ENCODE measurements around the gene PRRG1. TPM values are rescaled to one million over a fixed set of nuclear protein-coding genes. Genes with fewer than 3 reads are reported as not detected.
A peak's percentile ranks its signal among the peaks of the same experiment; 100 is the strongest.

Gene PRRG1
- total RNA-seq, 2 experiments from 2014 or later: not detected

DNA sequence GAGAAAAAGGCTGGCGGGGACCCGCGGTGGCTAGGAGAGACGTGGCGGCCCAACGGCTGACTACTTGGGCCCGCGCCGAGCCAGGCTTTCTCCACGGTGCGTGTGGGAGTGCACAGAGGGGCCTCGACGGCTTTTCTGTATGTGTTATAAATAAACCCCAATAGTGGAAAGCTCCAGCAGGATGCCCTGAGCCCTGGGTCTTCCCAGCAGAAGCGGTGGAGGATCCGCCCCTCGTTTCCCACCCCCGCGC lies 268 bp upstream of the PRRG1 start:
- H3K4me3 ChIP-seq (ENCODE audit: low read length): no peak overlapping the region
- DNase-seq (peak in 1 of 14 experiments; percentile 0), ATAC-seq (ENCODE audit: poor library complexity) (no peak)
- TF ChIP-seq, protein P1, sequence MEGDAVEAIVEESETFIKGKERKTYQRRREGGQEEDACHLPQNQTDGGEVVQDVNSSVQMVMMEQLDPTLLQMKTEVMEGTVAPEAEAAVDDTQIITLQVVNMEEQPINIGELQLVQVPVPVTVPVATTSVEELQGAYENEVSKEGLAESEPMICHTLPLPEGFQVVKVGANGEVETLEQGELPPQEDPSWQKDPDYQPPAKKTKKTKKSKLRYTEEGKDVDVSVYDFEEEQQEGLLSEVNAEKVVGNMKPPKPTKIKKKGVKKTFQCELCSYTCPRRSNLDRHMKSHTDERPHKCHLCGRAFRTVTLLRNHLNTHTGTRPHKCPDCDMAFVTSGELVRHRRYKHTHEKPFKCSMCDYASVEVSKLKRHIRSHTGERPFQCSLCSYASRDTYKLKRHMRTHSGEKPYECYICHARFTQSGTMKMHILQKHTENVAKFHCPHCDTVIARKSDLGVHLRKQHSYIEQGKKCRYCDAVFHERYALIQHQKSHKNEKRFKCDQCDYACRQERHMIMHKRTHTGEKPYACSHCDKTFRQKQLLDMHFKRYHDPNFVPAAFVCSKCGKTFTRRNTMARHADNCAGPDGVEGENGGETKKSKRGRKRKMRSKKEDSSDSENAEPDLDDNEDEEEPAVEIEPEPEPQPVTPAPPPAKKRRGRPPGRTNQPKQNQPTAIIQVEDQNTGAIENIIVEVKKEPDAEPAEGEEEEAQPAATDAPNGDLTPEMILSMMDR (IDR thresholded peaks at IDR 0.05): no peak
- peaks cover 0 to 6% of the 10 kb centered on the region in 2 experiments for H3K9me3 ChIP-seq (ENCODE audit: control insufficient read depth in 1 of 2, insufficient read depth in 1 of 2, low read length in 2 of 2)
- Mint-ChIP-seq H3K9me3 (no peaks in the 10 kb centered on the region), H3K36me3 (ENCODE audit: low read depth) (no peaks in the 10 kb centered on the region), H3K27ac (no peak overlapping the region), H3K4me3 (peak overlapping the region; percentile 69), H3K27me3 (peaks cover 54% of the 10 kb centered on the region), H3K4me1 (ENCODE audit: low read depth) (peaks cover 5% of the 10 kb centered on the region)
- H3K4me1 ChIP-seq (ENCODE audit: insufficient read depth, low read length): peaks cover 6% of the 10 kb centered on the region
- H3K27me3 ChIP-seq (ENCODE audit: control insufficient read depth in 1 of 2, insufficient read depth in 2 of 2, low read length in 2 of 2): peaks cover 6 to 9% of the 10 kb centered on the region in 2 experiments
- intact Hi-C loops (cut with DNase I, micrococcal nuclease): no loop called here
- no peak overlapping the region for H3K27ac ChIP-seq (ENCODE audit: low read depth in 1 of 2, low read length in 2 of 2)
- H3K36me3 ChIP-seq (ENCODE audit: insufficient read depth, low read length): no peaks in the 10 kb centered on the region
- ChIA-PET POLR2A (no interaction called here), CTCF (no interaction called here)

DNA sequence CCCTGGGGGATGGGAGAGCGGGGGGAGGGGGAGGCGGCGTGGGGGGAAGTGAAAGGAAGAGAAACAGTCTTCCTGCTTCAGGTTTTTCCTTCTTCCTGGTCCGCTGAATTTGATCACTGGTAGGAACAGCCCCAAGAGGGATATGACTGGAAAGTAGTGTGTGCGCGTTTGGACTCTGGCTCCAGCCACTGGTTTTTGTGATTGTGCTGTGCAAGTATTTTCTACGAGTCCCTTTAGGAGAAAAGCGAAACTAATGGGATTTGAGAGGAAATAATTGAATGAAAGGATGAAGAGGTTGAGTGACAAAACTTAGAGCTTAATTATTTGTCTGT lies 836 bp downstream of the PRRG1 start:
- TF ChIP-seq, protein P1 (IDR thresholded peaks at IDR 0.05): no peak
- ATAC-seq (ENCODE audit: poor library complexity) (no peak), DNase-seq (no peak)
- intact Hi-C loops (cut with DNase I, micrococcal nuclease): no loop called here
- Histone ChIP-seq H3K27ac (ENCODE audit: low read depth in 1 of 2, low read length in 2 of 2) (no peak overlapping the region), H3K27me3 (ENCODE audit: control insufficient read depth in 1 of 2, insufficient read depth in 2 of 2, low read length in 2 of 2) (peaks cover 6 to 9% of the 10 kb centered on the region in 2 experiments), H3K36me3 (ENCODE audit: insufficient read depth, low read length) (no peaks in the 10 kb centered on the region), H3K4me1 (ENCODE audit: insufficient read depth, low read length) (peaks cover 6% of the 10 kb centered on the region), H3K9me3 (ENCODE audit: control insufficient read depth in 1 of 2, insufficient read depth in 1 of 2, low read length in 2 of 2) (peaks cover 0 to 6% of the 10 kb centered on the region in 2 experiments), H3K4me3 (ENCODE audit: low read length) (no peak overlapping the region)
- no peaks in the 10 kb centered on the region for H3K9me3 Mint-ChIP-seq
- CTCF ChIA-PET: no interaction called here
- H3K27ac Mint-ChIP-seq: no peak overlapping the region
- peaks cover 51% of the 10 kb centered on the region for H3K27me3 Mint-ChIP-seq
- POLR2A ChIA-PET: no interaction called here
- no peaks in the 10 kb centered on the region for H3K36me3 Mint-ChIP-seq (ENCODE audit: low read depth)
- H3K4me3 Mint-ChIP-seq: no peak overlapping the region
- peaks cover 5% of the 10 kb centered on the region for H3K4me1 Mint-ChIP-seq (ENCODE audit: low read depth)

GRCh38 chrX:37353646-37354045 lies 4.5 kb downstream of the PRRG1 start:
- DNase-seq: no peak
- no peak overlapping the region for H3K4me3 Mint-ChIP-seq
- TF ChIP-seq, protein P1 (IDR thresholded peaks at IDR 0.05): no peak

More at GRCh38 chrX:37353646-37354045, 4.5 kb downstream of the PRRG1 start:
- no peak overlapping the region for H3K4me3 ChIP-seq (ENCODE audit: low read length)
- H3K9me3 ChIP-seq (ENCODE audit: control insufficient read depth in 1 of 2, insufficient read depth in 1 of 2, low read length in 2 of 2): peaks cover 0 to 6% of the 10 kb centered on the region in 2 experiments
- H3K4me1 ChIP-seq (ENCODE audit: insufficient read depth, low read length): peaks cover 6% of the 10 kb centered on the region
- intact Hi-C loops (cut with DNase I, micrococcal nuclease): no loop called here
- peaks cover 28% of the 10 kb centered on the region for H3K27me3 Mint-ChIP-seq
- peaks cover 4% of the 10 kb centered on the region in 2 experiments for H3K27me3 ChIP-seq (ENCODE audit: control insufficient read depth in 1 of 2, insufficient read depth in 2 of 2, low read length in 2 of 2)
- ChIA-PET CTCF (no interaction called here), POLR2A (no interaction called here)
- peaks cover 5% of the 10 kb centered on the region for H3K4me1 Mint-ChIP-seq (ENCODE audit: low read depth)
- no peaks in the 10 kb centered on the region for H3K9me3 Mint-ChIP-seq
- no peak for ATAC-seq (ENCODE audit: poor library complexity)
- no peak overlapping the region for H3K27ac Mint-ChIP-seq
- H3K36me3 ChIP-seq (ENCODE audit: insufficient read depth, low read length): no peaks in the 10 kb centered on the region
- no peak overlapping the region for H3K27ac ChIP-seq (ENCODE audit: low read depth in 1 of 2, low read length in 2 of 2)
- H3K36me3 Mint-ChIP-seq (ENCODE audit: low read depth): no peaks in the 10 kb centered on the region
